ENCODE results near the gene GGTLC3.
"Not testable (repeated sequence)": the region's sequence is repeated elsewhere in the genome, so short reads cannot be mapped to it uniquely, and the experiment has no call there.

The GGTLC3 gene

DNA sequence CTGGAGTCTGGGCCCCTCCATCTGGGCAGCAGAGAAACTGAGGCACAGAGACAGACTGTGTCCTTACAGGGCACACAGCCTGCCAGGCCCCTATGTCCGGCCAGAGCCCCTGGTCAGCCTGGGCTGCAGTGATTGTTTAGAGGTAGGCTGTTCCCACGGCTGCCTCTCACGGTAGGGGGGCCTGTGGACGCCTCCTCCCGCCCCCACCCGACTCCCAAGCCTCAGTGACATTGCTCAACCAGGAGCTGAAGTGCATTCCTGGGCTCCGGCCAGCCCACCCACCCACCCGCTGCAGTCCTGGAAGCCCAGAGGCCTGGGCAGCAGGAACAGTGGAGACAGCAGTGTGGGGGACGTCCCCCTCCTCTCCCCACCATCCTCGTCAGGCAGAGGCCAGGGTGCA, 4.5 kb downstream of the GGTLC3 start:
- not testable (repeated sequence) for DNase-seq (ENCODE audit: low spot score)

DNA sequence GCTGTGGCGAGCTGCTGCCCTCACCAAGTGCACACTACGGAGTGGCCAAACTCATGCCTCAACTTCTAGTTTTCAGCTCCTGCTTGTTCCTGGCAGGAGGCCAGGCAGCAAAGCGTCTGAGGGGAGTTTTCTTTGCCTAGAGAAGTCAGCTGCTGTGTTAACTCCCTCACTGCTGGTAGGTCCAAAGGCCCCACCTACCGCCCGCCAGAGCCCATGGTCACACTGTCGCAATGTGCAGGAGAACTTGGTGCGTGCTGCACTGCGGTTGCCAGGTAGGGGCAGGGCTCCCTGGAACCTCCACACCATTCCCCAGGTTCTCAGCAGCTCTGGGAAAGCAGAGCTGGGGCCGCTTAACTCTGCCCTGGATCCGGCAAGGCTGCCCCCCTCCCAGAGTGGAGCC, 5.6 kb downstream of the GGTLC3 start:
- DNase-seq (ENCODE audit: low spot score), result not testable (repeated sequence)

DNA sequence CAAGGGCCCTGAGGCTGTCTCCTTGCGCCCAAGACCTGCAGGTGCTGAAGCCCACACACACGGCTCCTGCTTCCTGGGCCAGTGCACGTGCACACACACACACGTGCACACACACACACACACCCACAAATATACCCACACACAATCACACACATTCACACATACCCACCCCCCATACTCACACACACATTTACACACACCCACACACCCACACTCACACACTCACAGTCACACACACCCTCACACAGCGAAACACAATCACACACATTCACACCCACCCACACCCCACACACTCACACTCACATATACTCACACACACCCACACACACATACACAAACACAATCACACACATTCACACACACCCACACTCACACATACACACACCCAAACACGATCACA, 6.6 kb downstream of the GGTLC3 start:
- DNase-seq (ENCODE audit: low spot score), result not testable (repeated sequence)

DNA sequence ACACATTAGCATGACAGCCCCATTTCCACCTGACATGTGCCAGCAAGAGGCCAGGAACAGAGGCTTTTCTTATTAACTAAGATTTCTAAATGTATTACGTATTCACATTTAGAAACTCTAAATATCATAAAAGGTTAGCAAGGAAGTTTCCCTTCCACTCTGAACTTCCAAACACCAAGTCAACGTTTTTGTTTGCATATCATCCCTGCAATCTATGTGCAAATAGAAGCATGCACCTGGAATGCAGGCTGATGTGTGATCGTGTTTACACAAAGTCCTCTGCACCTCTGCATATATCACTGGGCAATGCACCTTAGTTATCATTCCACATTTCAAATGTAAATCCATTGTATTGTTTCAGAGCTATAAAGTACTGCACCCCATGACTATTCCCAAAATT, 21.7 kb downstream of the GGTLC3 start:
- not testable (repeated sequence) for DNase-seq (ENCODE audit: low spot score)
